Ovary (tissue), 3 donors: ENCODE data around the gene PDK2.

Experiments used
- POLR2A ChIP-seq: fragments of 450-650 bp; IDR thresholded peaks from one replicate; pipeline ENCODE4 v1.6.1; 2017; ENCODE audit warnings: antibody characterized with exemption, mild to moderate bottlenecking, moderate library complexity
- TF ChIP-seq, protein P1 (sequence below), 3 donors: fragments of 450-650 bp in 2 of 3; fragments of 200-600 bp in 1 of 3; IDR thresholded peaks; one replicate each; pipeline versions ENCODE4 v1.5.1 to v1.8.0; 2016 to 2022; ENCODE audit warnings: antibody characterized with exemption in 3 of 3, mild to moderate bottlenecking in 1 of 3
- donor health status: DM: no; HTN: no; CAD: no.

- TF ChIP-seq, protein P1, sequence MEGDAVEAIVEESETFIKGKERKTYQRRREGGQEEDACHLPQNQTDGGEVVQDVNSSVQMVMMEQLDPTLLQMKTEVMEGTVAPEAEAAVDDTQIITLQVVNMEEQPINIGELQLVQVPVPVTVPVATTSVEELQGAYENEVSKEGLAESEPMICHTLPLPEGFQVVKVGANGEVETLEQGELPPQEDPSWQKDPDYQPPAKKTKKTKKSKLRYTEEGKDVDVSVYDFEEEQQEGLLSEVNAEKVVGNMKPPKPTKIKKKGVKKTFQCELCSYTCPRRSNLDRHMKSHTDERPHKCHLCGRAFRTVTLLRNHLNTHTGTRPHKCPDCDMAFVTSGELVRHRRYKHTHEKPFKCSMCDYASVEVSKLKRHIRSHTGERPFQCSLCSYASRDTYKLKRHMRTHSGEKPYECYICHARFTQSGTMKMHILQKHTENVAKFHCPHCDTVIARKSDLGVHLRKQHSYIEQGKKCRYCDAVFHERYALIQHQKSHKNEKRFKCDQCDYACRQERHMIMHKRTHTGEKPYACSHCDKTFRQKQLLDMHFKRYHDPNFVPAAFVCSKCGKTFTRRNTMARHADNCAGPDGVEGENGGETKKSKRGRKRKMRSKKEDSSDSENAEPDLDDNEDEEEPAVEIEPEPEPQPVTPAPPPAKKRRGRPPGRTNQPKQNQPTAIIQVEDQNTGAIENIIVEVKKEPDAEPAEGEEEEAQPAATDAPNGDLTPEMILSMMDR (IDR thresholded peaks at IDR 0.05): no peak
- TF ChIP-seq POLR2A: no peak
Measured at GRCh38 chr17:50141026-50141744, 46.0 kb downstream of the PDK2 start.
